GM23338 (cell line): ENCODE measurements around the gene GPR39. TPM values are rescaled to one million over a fixed set of nuclear protein-coding genes. Genes with fewer than 3 reads are reported as not detected.

ENCODE experiments used
- ATAC-seq: fragments of 200-7000 bp; cut with Tn5 transposase; 3 replicates; pipeline ENCODE4 v1.9.1; 2020
- DNase-seq: peaks from one replicate; pipeline ENCODE4 v3.0.0-alpha.2; 2015; ENCODE audit warnings: low spot score
- H2AFZ ChIP-seq: fragments of 200-600 bp; sonication (generic); 2 replicates; pipeline ENCODE4 v1.8.0; 2016; ENCODE audit warnings: antibody characterized with exemption, mild to moderate bottlenecking, moderate library complexity
- H3F3A ChIP-seq: fragments of 200-600 bp; sonication (generic); replicated peaks from 2 replicates; pipeline ENCODE4 v1.8.0; 2017; ENCODE audit warnings: antibody characterized with exemption, mixed run types, low read depth
- H3K27ac ChIP-seq: fragments of 200-600 bp; sonication (generic); 2 replicates; pipeline ENCODE4 v1.6.1; 2016; ENCODE audit warnings: low read depth
- H3K27me3 ChIP-seq: fragments of 200-600 bp; sonication (generic); 2 replicates; pipeline ENCODE4 v1.8.0; 2016; ENCODE audit warnings: mild to moderate bottlenecking, mixed run types, moderate library complexity; ENCODE audit not compliant: insufficient read depth
- H3K36me3 ChIP-seq: fragments of 200-600 bp; sonication (generic); 2 replicates; pipeline ENCODE4 v1.8.0; 2016; ENCODE audit warnings: mild to moderate bottlenecking; ENCODE audit not compliant: insufficient read depth
- H3K4me1 ChIP-seq: fragments of 200-600 bp; sonication (generic); 2 replicates; pipeline ENCODE4 v1.8.0; 2016; ENCODE audit warnings: mild to moderate bottlenecking, moderate library complexity; ENCODE audit not compliant: insufficient read depth
- H3K4me2 ChIP-seq: fragments of 200-600 bp; sonication (generic); 2 replicates; pipeline ENCODE4 v1.7.1; 2017; ENCODE audit warnings: mixed run types
- H3K4me3 ChIP-seq: fragments of 200-600 bp; sonication (generic); 2 replicates; pipeline ENCODE4 v1.6.1; 2016; ENCODE audit warnings: mixed run types
- H3K79me2 ChIP-seq: fragments of 200-600 bp; sonication (generic); replicated peaks from 2 replicates; pipeline ENCODE4 v1.8.0; 2017; ENCODE audit warnings: mild to moderate bottlenecking; ENCODE audit not compliant: insufficient read depth
- H3K9me2 ChIP-seq: fragments of 200-600 bp; sonication (generic); 2 replicates; pipeline ENCODE4 v1.8.0; 2017; ENCODE audit not compliant: insufficient read depth
- H4K20me1 ChIP-seq: fragments of 200-600 bp; sonication (generic); replicated peaks from 2 replicates; pipeline ENCODE4 v1.8.0; 2017; ENCODE audit warnings: mild to moderate bottlenecking; ENCODE audit not compliant: insufficient read depth
- H3K27ac Mint-ChIP-seq: 2 replicates; pipeline ENCODE4 v1.8.0; 2020; ENCODE audit warnings: inconsistent platforms, mild to moderate bottlenecking, moderate library complexity, mixed read lengths
- H3K27me3 Mint-ChIP-seq: 3 replicates; pipeline ENCODE4 v1.8.0; 2022; ENCODE audit warnings: low read depth, mild to moderate bottlenecking, moderate library complexity, mixed read lengths, inconsistent platforms; ENCODE audit not compliant: insufficient read depth, poor library complexity
- H3K36me3 Mint-ChIP-seq: 3 replicates; pipeline ENCODE4 v1.8.0; 2021; ENCODE audit warnings: low read depth, mild to moderate bottlenecking, inconsistent platforms, moderate library complexity, mixed read lengths
- H3K4me1 Mint-ChIP-seq: 3 replicates; pipeline ENCODE4 v1.8.0; 2020; ENCODE audit warnings: mild to moderate bottlenecking, inconsistent platforms, mixed read lengths
- H3K4me3 Mint-ChIP-seq: 3 replicates; pipeline ENCODE4 v1.8.0; 2021; ENCODE audit warnings: moderate library complexity, mild to moderate bottlenecking, inconsistent platforms, mixed read lengths
- H3K9me3 Mint-ChIP-seq: 3 replicates; pipeline ENCODE4 v1.8.0; 2020; ENCODE audit warnings: moderate library complexity, mild to moderate bottlenecking, inconsistent platforms, mixed read lengths
- CREB1 ChIP-seq: fragments of 250-450 bp; sonication (Bioruptor Pico); IDR thresholded peaks from 2 replicates; pipeline ENCODE4 v1.5.0; 2020; ENCODE audit warnings: low read depth, mild to moderate bottlenecking, moderate library complexity
- CTCF ChIP-seq, 2 experiments: fragments of 200-600 bp in 1 of 2; sonication (generic) in 1 of 2; conservative IDR thresholded peaks; 2 replicates each; pipeline versions ENCODE4 v1.5.1 to v1.6.1; 2016 to 2017; ENCODE audit warnings: antibody characterized with exemption in 2 of 2, low read depth in 2 of 2, mild to moderate bottlenecking in 2 of 2, moderate library complexity in 1 of 2
- EZH2 ChIP-seq: fragments of 200-600 bp; sonication (generic); IDR thresholded peaks from one replicate; pipeline ENCODE4 v1.8.0; 2017; ENCODE audit warnings: antibody characterized with exemption, mild to moderate bottlenecking, low read depth; ENCODE audit not compliant: unreplicated experiment
- EZH2phosphoT487 ChIP-seq: fragments of 200-600 bp; sonication (generic); IDR thresholded peaks from one replicate; pipeline ENCODE4 v1.8.1; 2018; ENCODE audit warnings: antibody characterized with exemption; ENCODE audit not compliant: unreplicated experiment
- JUNB ChIP-seq: IDR thresholded peaks from one replicate; pipeline ENCODE4 v1.6.1; 2016; ENCODE audit warnings: antibody characterized with exemption; ENCODE audit not compliant: unreplicated experiment
- NANOG ChIP-seq: IDR thresholded peaks from 2 replicates; pipeline ENCODE4 v1.6.1; 2016; ENCODE audit warnings: antibody characterized with exemption, borderline replicate concordance
- POLR2AphosphoS5 ChIP-seq: IDR thresholded peaks from 2 replicates; pipeline ENCODE4 v1.6.1; 2016; ENCODE audit warnings: antibody characterized with exemption, low read depth
- STAT1 ChIP-seq: IDR thresholded peaks from one replicate; pipeline ENCODE4 v1.6.1; 2016; ENCODE audit warnings: antibody characterized with exemption; ENCODE audit not compliant: unreplicated experiment
- ZNF114 ChIP-seq: fragments of 250-450 bp; sonication (Bioruptor Pico); IDR thresholded peaks from 2 replicates; pipeline ENCODE4 v1.5.0; 2020; ENCODE audit warnings: mild to moderate bottlenecking, moderate library complexity
- ZNF331 ChIP-seq: fragments of 250-450 bp; sonication (Bioruptor Pico); IDR thresholded peaks from 2 replicates; pipeline ENCODE4 v1.5.0; 2020; ENCODE audit warnings: low read depth, mild to moderate bottlenecking, moderate library complexity
- polyA plus RNA-seq: library from polyadenylated mRNA; unstranded; fragments of >200 nt; fragmentation: Nextera tagmentation; extraction: Ambion mirVana; gene quantifications from 2 replicates; pipeline ENCODE4 v1.2.1, GENCODE V29; 2016
- total RNA-seq: library from RNA; depleted of rRNA; stranded (reverse); fragments of >200 nt; shearing (Covaris generic); gene quantifications from 2 replicates; pipeline ENCODE4 v1.2.3, GENCODE V29; 2014
- TF ChIP-seq, protein P1 (sequence below): fragments of 250-450 bp; sonication (Bioruptor Pico); IDR thresholded peaks from 2 replicates; pipeline ENCODE4 v1.5.0; 2020; ENCODE audit warnings: mild to moderate bottlenecking, moderate library complexity
- TF ChIP-seq, protein P2 (sequence below): IDR thresholded peaks from one replicate; pipeline ENCODE4 v1.6.1; 2018; ENCODE audit warnings: antibody characterized with exemption; ENCODE audit not compliant: unreplicated experiment
- TF ChIP-seq, protein P3 (sequence below): IDR thresholded peaks from 2 replicates; pipeline ENCODE4 v1.6.1; 2016; ENCODE audit warnings: antibody characterized with exemption

Gene GPR39
- total and polyA plus RNA-seq, 2 experiments from 2014 or later = 0.55 to 1.9 TPM

- H3K79me2 ChIP-seq = no peaks in the 10 kb centered on the region
- Mint-ChIP-seq H3K27ac (no peak overlapping the region), H3K27me3 (no peaks in the 10 kb centered on the region), H3K4me1 (peaks cover 5% of the 10 kb centered on the region; the same call in 2 of the 3 replicates), H3K9me3 (no peaks in the 10 kb centered on the region), H3K4me3 (no peak overlapping the region), H3K36me3 (no peaks in the 10 kb centered on the region)
- DNase-seq (no peak), ATAC-seq (no peak)
- H3K27ac ChIP-seq = no peak overlapping the region
- TF ChIP-seq CTCF (conservative IDR thresholded peaks at IDR 0.05; ENCODE audit: low read depth in 2 of 2) (no peak), ZNF331 (CRISPR knock-in tag) (no peak), POLR2AphosphoS5 (no peak), EZH2phosphoT487 (no peak), CREB1 (CRISPR knock-in tag) (no peak), STAT1 (no peak), EZH2 (no peak), ZNF114 (no peak), JUNB (no peak), NANOG (no peak)
- TF ChIP-seq, protein P1, sequence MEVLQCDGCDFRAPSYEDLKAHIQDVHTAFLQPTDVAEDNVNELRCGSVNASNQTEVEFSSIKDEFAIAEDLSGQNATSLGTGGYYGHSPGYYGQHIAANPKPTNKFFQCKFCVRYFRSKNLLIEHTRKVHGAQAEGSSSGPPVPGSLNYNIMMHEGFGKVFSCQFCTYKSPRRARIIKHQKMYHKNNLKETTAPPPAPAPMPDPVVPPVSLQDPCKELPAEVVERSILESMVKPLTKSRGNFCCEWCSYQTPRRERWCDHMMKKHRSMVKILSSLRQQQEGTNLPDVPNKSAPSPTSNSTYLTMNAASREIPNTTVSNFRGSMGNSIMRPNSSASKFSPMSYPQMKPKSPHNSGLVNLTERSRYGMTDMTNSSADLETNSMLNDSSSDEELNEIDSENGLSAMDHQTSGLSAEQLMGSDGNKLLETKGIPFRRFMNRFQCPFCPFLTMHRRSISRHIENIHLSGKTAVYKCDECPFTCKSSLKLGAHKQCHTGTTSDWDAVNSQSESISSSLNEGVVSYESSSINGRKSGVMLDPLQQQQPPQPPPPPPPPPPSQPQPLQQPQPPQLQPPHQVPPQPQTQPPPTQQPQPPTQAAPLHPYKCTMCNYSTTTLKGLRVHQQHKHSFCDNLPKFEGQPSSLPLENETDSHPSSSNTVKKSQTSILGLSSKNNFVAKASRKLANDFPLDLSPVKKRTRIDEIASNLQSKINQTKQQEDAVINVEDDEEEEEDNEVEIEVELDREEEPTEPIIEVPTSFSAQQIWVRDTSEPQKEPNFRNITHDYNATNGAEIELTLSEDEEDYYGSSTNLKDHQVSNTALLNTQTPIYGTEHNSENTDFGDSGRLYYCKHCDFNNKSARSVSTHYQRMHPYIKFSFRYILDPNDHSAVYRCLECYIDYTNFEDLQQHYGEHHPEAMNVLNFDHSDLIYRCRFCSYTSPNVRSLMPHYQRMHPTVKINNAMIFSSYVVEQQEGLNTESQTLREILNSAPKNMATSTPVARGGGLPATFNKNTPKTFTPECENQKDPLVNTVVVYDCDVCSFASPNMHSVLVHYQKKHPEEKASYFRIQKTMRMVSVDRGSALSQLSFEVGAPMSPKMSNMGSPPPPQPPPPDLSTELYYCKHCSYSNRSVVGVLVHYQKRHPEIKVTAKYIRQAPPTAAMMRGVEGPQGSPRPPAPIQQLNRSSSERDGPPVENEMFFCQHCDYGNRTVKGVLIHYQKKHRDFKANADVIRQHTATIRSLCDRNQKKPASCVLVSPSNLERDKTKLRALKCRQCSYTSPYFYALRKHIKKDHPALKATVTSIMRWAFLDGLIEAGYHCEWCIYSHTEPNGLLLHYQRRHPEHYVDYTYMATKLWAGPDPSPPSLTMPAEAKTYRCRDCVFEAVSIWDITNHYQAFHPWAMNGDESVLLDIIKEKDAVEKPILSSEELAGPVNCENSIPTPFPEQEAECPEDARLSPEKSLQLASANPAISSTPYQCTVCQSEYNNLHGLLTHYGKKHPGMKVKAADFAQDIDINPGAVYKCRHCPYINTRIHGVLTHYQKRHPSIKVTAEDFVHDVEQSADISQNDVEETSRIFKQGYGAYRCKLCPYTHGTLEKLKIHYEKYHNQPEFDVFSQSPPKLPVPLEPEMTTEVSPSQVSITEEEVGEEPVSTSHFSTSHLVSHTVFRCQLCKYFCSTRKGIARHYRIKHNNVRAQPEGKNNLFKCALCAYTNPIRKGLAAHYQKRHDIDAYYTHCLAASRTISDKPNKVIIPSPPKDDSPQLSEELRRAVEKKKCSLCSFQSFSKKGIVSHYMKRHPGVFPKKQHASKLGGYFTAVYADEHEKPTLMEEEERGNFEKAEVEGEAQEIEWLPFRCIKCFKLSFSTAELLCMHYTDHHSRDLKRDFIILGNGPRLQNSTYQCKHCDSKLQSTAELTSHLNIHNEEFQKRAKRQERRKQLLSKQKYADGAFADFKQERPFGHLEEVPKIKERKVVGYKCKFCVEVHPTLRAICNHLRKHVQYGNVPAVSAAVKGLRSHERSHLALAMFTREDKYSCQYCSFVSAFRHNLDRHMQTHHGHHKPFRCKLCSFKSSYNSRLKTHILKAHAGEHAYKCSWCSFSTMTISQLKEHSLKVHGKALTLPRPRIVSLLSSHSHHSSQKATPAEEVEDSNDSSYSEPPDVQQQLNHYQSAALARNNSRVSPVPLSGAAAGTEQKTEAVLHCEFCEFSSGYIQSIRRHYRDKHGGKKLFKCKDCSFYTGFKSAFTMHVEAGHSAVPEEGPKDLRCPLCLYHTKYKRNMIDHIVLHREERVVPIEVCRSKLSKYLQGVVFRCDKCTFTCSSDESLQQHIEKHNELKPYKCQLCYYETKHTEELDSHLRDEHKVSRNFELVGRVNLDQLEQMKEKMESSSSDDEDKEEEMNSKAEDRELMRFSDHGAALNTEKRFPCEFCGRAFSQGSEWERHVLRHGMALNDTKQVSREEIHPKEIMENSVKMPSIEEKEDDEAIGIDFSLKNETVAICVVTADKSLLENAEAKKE (CRISPR knock-in tag) = no peak
- TF ChIP-seq, protein P2, sequence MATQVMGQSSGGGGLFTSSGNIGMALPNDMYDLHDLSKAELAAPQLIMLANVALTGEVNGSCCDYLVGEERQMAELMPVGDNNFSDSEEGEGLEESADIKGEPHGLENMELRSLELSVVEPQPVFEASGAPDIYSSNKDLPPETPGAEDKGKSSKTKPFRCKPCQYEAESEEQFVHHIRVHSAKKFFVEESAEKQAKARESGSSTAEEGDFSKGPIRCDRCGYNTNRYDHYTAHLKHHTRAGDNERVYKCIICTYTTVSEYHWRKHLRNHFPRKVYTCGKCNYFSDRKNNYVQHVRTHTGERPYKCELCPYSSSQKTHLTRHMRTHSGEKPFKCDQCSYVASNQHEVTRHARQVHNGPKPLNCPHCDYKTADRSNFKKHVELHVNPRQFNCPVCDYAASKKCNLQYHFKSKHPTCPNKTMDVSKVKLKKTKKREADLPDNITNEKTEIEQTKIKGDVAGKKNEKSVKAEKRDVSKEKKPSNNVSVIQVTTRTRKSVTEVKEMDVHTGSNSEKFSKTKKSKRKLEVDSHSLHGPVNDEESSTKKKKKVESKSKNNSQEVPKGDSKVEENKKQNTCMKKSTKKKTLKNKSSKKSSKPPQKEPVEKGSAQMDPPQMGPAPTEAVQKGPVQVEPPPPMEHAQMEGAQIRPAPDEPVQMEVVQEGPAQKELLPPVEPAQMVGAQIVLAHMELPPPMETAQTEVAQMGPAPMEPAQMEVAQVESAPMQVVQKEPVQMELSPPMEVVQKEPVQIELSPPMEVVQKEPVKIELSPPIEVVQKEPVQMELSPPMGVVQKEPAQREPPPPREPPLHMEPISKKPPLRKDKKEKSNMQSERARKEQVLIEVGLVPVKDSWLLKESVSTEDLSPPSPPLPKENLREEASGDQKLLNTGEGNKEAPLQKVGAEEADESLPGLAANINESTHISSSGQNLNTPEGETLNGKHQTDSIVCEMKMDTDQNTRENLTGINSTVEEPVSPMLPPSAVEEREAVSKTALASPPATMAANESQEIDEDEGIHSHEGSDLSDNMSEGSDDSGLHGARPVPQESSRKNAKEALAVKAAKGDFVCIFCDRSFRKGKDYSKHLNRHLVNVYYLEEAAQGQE = no peak
- TF ChIP-seq, protein P3, sequence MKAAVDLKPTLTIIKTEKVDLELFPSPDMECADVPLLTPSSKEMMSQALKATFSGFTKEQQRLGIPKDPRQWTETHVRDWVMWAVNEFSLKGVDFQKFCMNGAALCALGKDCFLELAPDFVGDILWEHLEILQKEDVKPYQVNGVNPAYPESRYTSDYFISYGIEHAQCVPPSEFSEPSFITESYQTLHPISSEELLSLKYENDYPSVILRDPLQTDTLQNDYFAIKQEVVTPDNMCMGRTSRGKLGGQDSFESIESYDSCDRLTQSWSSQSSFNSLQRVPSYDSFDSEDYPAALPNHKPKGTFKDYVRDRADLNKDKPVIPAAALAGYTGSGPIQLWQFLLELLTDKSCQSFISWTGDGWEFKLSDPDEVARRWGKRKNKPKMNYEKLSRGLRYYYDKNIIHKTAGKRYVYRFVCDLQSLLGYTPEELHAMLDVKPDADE = no peak
- H3K4me3 ChIP-seq = no peak overlapping the region
- no peaks in the 10 kb centered on the region for H3F3A ChIP-seq
- H3K27me3 ChIP-seq = no peaks in the 10 kb centered on the region
- no peak overlapping the region for H2AFZ ChIP-seq
- H3K4me2 ChIP-seq = no peak overlapping the region
- peaks cover 11% of the 10 kb centered on the region for H3K9me2 ChIP-seq
- no peaks in the 10 kb centered on the region; the same call in 1 of the 2 replicates for H4K20me1 ChIP-seq
- H3K36me3 ChIP-seq = no peaks in the 10 kb centered on the region
- H3K4me1 ChIP-seq = no peaks in the 10 kb centered on the region
These were observed 66.2 kb downstream of the GPR39 start for GRCh38 chr2:132482821-132483220.
